Liver (tissue), 9 donors: ENCODE results near the gene IFT74. TPM values are rescaled to one million over a fixed set of nuclear protein-coding genes. Genes with fewer than 3 reads are reported as not detected.

ENCODE experiments used
- DNase-seq: peaks from one replicate; pipeline ENCODE4 v3.0.0-alpha.2; 2017; ENCODE audit warnings: low spot score
- H3K27ac ChIP-seq, 2 donors: one replicate each; pipeline ENCODE4 v1.7.0; 2013; ENCODE audit warnings: inconsistent platforms in 2 of 2, low read length in 2 of 2, control low read depth in 1 of 2, low read depth in 1 of 2, mild to moderate bottlenecking in 1 of 2
- H3K27me3 ChIP-seq, 4 donors: one replicate each; pipeline versions ENCODE4 v1.6.1 to v1.7.0; 2013; ENCODE audit warnings: low read length in 3 of 4, inconsistent platforms in 1 of 4, mild to moderate bottlenecking in 1 of 4, moderate library complexity in 1 of 4; ENCODE audit not compliant: control insufficient read depth in 4 of 4, insufficient read depth in 4 of 4
- H3K36me3 ChIP-seq, 4 donors: one replicate each; pipeline versions ENCODE4 v1.6.1 to v1.7.0; 2013; ENCODE audit warnings: low read length in 3 of 4, mild to moderate bottlenecking in 3 of 4, low read depth in 1 of 4, moderate library complexity in 1 of 4; ENCODE audit not compliant: control insufficient read depth in 4 of 4, insufficient read depth in 3 of 4
- H3K4me1 ChIP-seq, 4 donors: one replicate each; pipeline versions ENCODE4 v1.6.1 to v1.7.0; 2013; ENCODE audit warnings: low read length in 3 of 4, mild to moderate bottlenecking in 3 of 4, moderate library complexity in 1 of 4; ENCODE audit not compliant: control insufficient read depth in 4 of 4, insufficient read depth in 4 of 4
- H3K4me3 ChIP-seq, 3 donors: one replicate each; pipeline versions ENCODE4 v1.6.1 to v1.7.0; 2013; ENCODE audit warnings: low read length in 3 of 3, control low read depth in 1 of 3, low read depth in 1 of 3, mild to moderate bottlenecking in 1 of 3
- H3K9ac ChIP-seq, 2 donors: one replicate each; pipeline ENCODE4 v1.7.0; 2013; ENCODE audit warnings: low read length in 2 of 2, mild to moderate bottlenecking in 2 of 2, moderate library complexity in 2 of 2, control low read depth in 1 of 2, low read depth in 1 of 2
- H3K9me3 ChIP-seq, 4 donors: one replicate each; pipeline versions ENCODE4 v1.6.1 to v1.7.0; 2013; ENCODE audit warnings: low read length in 3 of 4; ENCODE audit not compliant: control insufficient read depth in 4 of 4
- EGR1 ChIP-seq, 2 donors: IDR thresholded peaks; 2 replicates each; pipeline ENCODE4 v1.6.1; 2016 to 2018; ENCODE audit warnings: antibody characterized with exemption in 2 of 2, low read depth in 2 of 2
- FOXA2 ChIP-seq: IDR thresholded peaks from 2 replicates; pipeline ENCODE4 v1.6.1; 2016; ENCODE audit warnings: antibody characterized with exemption
- GABPA ChIP-seq, 2 donors: IDR thresholded peaks in 1 of 2; conservative IDR thresholded peaks in 1 of 2; 2 replicates each; pipeline ENCODE4 v1.6.1; 2016; ENCODE audit warnings: antibody characterized with exemption in 2 of 2, mild to moderate bottlenecking in 1 of 2, moderate library complexity in 1 of 2
- HNF4A ChIP-seq, 2 donors: conservative IDR thresholded peaks; 2 replicates each; pipeline ENCODE4 v1.6.1; 2016; ENCODE audit warnings: antibody characterized with exemption in 2 of 2, mild to moderate bottlenecking in 2 of 2
- HNF4G ChIP-seq: IDR thresholded peaks from 2 replicates; pipeline ENCODE4 v1.6.1; 2016; ENCODE audit warnings: antibody characterized with exemption
- JUND ChIP-seq, 2 donors: IDR thresholded peaks; 2 replicates each; pipeline ENCODE4 v1.6.1; 2016; ENCODE audit warnings: antibody characterized with exemption in 2 of 2
- NR2F2 ChIP-seq: IDR thresholded peaks from 2 replicates; pipeline ENCODE4 v1.6.1; 2016; ENCODE audit warnings: antibody characterized with exemption
- RAD21 ChIP-seq, 2 donors: IDR thresholded peaks; 2 replicates each; pipeline ENCODE4 v1.6.1; 2016; ENCODE audit warnings: antibody characterized with exemption in 2 of 2, mild to moderate bottlenecking in 2 of 2
- RXRA ChIP-seq, 2 donors: IDR thresholded peaks; 2 replicates each; pipeline ENCODE4 v1.6.1; 2017 to 2018; ENCODE audit warnings: antibody characterized with exemption in 2 of 2, mild to moderate bottlenecking in 1 of 2
- SP1 ChIP-seq: IDR thresholded peaks from 2 replicates; pipeline ENCODE4 v1.6.1; 2018; ENCODE audit warnings: antibody characterized with exemption, mild to moderate bottlenecking
- TAF1 ChIP-seq: conservative IDR thresholded peaks from 2 replicates; pipeline ENCODE4 v1.6.1; 2016; ENCODE audit warnings: antibody characterized with exemption, mild to moderate bottlenecking
- WGBS: extraction: QIAGEN DNeasy Blood & Tissue Kit; methylation state at CpG from one replicate; pipeline ENCODE4 v1.1.7; 2013; 5-methylcytosine and 5-hydroxymethylcytosine counted together
- polyA plus RNA-seq, 2 donors: library from polyadenylated mRNA; stranded (reverse) in 1 of 2; unstranded in 1 of 2; fragments of 200-250 nt in 1 of 2; fragments of >200 nt in 1 of 2; fragmentation: Nextera tagmentation in 1 of 2; extraction: Ambion mirVana in 1 of 2; gene quantifications; one replicate each; pipeline versions ENCODE4 v1.2.1 to v1.2.3, GENCODE V29; 2013 to 2015
- total RNA-seq, 2 donors: library from RNA; depleted of rRNA; stranded (reverse); fragments of >200 nt; gene quantifications; one replicate each; pipeline ENCODE4 v1.2.3, GENCODE V29; 2014
- TF ChIP-seq, protein P1 (sequence below): fragments of 150-350 bp; IDR thresholded peaks from 2 replicates; pipeline ENCODE4 v1.5.1; 2017; ENCODE audit warnings: improper control_type of control experiment, low read depth, low read length; ENCODE audit not compliant: missing input control
- TF ChIP-seq, protein P2 (sequence below): IDR thresholded peaks from 2 replicates; pipeline ENCODE4 v1.6.1; 2016; ENCODE audit warnings: antibody characterized with exemption
- TF ChIP-seq, protein P3 (sequence below): IDR thresholded peaks from 2 replicates; pipeline ENCODE4 v1.6.1; 2016; ENCODE audit warnings: antibody characterized with exemption
- TF ChIP-seq, protein P4 (sequence below): IDR thresholded peaks from 2 replicates; pipeline ENCODE4 v1.6.1; 2016; ENCODE audit warnings: antibody characterized with exemption
- donor health status: healthy.
- donor health status: healthy.
- donor health status: healthy.
- donor health status: healthy.
- donor health status: healthy.

The IFT74 gene
- total and polyA plus RNA-seq, 4 donors = 4.9 to 10.5 (median 7.4) TPM

DNA sequence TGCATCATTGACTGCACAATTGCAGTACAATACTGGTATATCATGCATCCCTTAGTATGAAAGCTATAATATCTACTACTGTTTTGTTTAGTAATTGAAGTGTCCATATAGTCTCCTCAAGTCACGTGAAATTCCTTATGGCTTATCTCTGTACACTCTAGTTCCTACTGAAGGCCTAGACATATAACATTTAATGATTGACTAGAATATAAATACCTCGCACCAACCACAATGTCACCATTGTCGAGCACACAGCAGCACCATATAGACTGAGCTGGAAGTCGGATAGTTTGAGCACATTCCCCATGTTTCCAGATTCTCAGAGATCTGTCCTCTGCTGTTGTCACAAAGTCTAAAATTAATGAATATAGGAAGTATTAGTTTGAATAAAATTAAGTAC is 30.6 kb upstream of the IFT74 start (continued):
- TF ChIP-seq, protein P1, sequence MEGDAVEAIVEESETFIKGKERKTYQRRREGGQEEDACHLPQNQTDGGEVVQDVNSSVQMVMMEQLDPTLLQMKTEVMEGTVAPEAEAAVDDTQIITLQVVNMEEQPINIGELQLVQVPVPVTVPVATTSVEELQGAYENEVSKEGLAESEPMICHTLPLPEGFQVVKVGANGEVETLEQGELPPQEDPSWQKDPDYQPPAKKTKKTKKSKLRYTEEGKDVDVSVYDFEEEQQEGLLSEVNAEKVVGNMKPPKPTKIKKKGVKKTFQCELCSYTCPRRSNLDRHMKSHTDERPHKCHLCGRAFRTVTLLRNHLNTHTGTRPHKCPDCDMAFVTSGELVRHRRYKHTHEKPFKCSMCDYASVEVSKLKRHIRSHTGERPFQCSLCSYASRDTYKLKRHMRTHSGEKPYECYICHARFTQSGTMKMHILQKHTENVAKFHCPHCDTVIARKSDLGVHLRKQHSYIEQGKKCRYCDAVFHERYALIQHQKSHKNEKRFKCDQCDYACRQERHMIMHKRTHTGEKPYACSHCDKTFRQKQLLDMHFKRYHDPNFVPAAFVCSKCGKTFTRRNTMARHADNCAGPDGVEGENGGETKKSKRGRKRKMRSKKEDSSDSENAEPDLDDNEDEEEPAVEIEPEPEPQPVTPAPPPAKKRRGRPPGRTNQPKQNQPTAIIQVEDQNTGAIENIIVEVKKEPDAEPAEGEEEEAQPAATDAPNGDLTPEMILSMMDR = no peak
- no peak for TF ChIP-seq NR2F2
- no peak for TF ChIP-seq JUND (IDR thresholded peaks at IDR 0.05)
- TF ChIP-seq, protein P2, sequence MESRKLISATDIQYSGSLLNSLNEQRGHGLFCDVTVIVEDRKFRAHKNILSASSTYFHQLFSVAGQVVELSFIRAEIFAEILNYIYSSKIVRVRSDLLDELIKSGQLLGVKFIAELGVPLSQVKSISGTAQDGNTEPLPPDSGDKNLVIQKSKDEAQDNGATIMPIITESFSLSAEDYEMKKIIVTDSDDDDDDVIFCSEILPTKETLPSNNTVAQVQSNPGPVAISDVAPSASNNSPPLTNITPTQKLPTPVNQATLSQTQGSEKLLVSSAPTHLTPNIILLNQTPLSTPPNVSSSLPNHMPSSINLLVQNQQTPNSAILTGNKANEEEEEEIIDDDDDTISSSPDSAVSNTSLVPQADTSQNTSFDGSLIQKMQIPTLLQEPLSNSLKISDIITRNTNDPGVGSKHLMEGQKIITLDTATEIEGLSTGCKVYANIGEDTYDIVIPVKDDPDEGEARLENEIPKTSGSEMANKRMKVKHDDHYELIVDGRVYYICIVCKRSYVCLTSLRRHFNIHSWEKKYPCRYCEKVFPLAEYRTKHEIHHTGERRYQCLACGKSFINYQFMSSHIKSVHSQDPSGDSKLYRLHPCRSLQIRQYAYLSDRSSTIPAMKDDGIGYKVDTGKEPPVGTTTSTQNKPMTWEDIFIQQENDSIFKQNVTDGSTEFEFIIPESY = no peak

DNA sequence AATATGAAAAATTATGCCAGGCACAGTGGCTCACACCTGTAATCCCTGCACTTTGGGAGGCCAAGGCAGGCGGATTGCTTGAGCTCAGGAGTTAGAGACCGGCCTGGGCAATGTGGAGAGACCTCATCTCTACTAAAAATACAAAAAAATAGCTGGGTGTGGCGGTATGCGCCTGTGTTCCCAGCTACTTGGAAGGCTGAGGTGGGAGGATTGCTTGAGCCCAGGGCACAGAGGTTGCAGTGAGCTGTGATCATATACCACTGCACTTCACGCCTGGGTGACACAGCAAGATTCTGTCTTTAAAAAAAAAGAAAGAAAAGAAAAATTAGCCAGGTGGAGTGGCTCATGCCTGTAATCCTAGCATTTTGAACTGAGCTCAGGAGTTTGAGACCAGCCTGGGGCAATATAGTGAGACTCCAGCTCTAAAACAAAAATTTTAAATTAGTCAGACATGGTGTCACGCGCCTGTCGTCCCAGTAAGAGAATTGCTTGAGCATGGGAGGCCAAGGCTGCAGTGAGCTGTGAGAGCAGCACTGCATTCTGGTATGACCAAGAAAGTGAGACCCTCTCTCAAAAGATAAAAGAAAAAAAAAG is 27.2 kb upstream of the IFT74 start:
- H3K9me3 ChIP-seq = no peaks in the 10 kb centered on the region
- peaks cover 0 to 2% (median 0%) of the 10 kb centered on the region in 4 donors for H3K4me1 ChIP-seq
- H3K4me3 ChIP-seq = no peak overlapping the region
- no peak for DNase-seq
- H3K27ac ChIP-seq = no peak overlapping the region
- TF ChIP-seq TAF1 (no peak), JUND (IDR thresholded peaks at IDR 0.05) (no peak), RXRA (IDR thresholded peaks at IDR 0.05) (no peak), FOXA2 (no peak), GABPA (IDR thresholded peaks at IDR 0.05 in 1 of 2, conservative IDR thresholded peaks at IDR 0.05 in 1 of 2) (no peak), HNF4A (conservative IDR thresholded peaks at IDR 0.05) (no peak), EGR1 (IDR thresholded peaks at IDR 0.05; ENCODE audit: low read depth in 2 of 2) (no peak), SP1 (no peak), NR2F2 (no peak), RAD21 (IDR thresholded peaks at IDR 0.05) (no peak), HNF4G (no peak)
- TF ChIP-seq, protein P3, sequence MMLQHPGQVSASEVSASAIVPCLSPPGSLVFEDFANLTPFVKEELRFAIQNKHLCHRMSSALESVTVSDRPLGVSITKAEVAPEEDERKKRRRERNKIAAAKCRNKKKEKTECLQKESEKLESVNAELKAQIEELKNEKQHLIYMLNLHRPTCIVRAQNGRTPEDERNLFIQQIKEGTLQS = no peak
- TF ChIP-seq, protein P1 = no peak
- TF ChIP-seq, protein P4, sequence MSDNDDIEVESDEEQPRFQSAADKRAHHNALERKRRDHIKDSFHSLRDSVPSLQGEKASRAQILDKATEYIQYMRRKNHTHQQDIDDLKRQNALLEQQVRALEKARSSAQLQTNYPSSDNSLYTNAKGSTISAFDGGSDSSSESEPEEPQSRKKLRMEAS = no peak
- TF ChIP-seq, protein P2 = no peak
- peaks cover 2 to 36% (median 24%) of the 10 kb centered on the region in 4 donors for H3K36me3 ChIP-seq
- WGBS = 95% methylated on average over 8 of the region's 8 CpGs
- no peaks in the 10 kb centered on the region for H3K27me3 ChIP-seq
- no peak overlapping the region for H3K9ac ChIP-seq
